Measurements from ENCODE around the gene TP53I11. TPM values are rescaled to one million over a fixed set of nuclear protein-coding genes. Genes with fewer than 3 reads are reported as not detected.

Gene TP53I11
- total RNA-seq, 4 donors from 2014 or later: 58.0 to 91.5 (median 70.6) TPM

- no peaks in the 10 kb centered on the region for H3K27me3 ChIP-seq
- no peaks in the 10 kb centered on the region for H3K9me3 ChIP-seq
- TF ChIP-seq POLR2AphosphoS5 (IDR thresholded peaks at IDR 0.05) (no peak), POLR2A (IDR thresholded peaks at IDR 0.05) (no peak), EP300 (IDR thresholded peaks at IDR 0.05) (no peak), CTCF (IDR thresholded peaks at IDR 0.05) (no peak)
- H3K4me1 ChIP-seq: peaks cover 26% of the 10 kb centered on the region
- no peak overlapping the region for H3K4me3 ChIP-seq
- H3K27ac ChIP-seq: no peak overlapping the region
- DNase-seq (ENCODE audit: low spot score in 2 of 2): peak in 1 of 2 donors; percentile 24
- no peaks in the 10 kb centered on the region for H3K36me3 ChIP-seq
- WGBS: 75% methylated on average over 10 of the region's 10 CpGs
Observed at GRCh38 chr11:44993971-44994704, 43.5 kb upstream of the TP53I11 start.

GRCh38 chr11:44992774-44993173 is 42.1 kb upstream of the TP53I11 start:
- WGBS: 75% methylated on average over 4 of the region's 4 CpGs
- H3K27me3 ChIP-seq: no peaks in the 10 kb centered on the region
- H3K9me3 ChIP-seq: no peaks in the 10 kb centered on the region
- DNase-seq (ENCODE audit: low spot score in 2 of 2): no peak
- H3K27ac ChIP-seq: no peak overlapping the region
- no peak overlapping the region for H3K4me3 ChIP-seq
- TF ChIP-seq EP300 (IDR thresholded peaks at IDR 0.05) (no peak), POLR2AphosphoS5 (IDR thresholded peaks at IDR 0.05) (no peak), POLR2A (IDR thresholded peaks at IDR 0.05) (no peak), CTCF (IDR thresholded peaks at IDR 0.05) (no peak)
- H3K4me1 ChIP-seq: peaks cover 26% of the 10 kb centered on the region
- H3K36me3 ChIP-seq: no peaks in the 10 kb centered on the region

- Histone ChIP-seq H3K36me3 (no peaks in the 10 kb centered on the region), H3K4me1 (peaks cover 29% of the 10 kb centered on the region), H3K4me3 (no peak overlapping the region), H3K9me3 (no peaks in the 10 kb centered on the region), H3K27ac (no peak overlapping the region), H3K27me3 (no peaks in the 10 kb centered on the region)
- TF ChIP-seq EP300 (IDR thresholded peaks at IDR 0.05) (no peak), POLR2A (IDR thresholded peaks at IDR 0.05) (no peak), CTCF (IDR thresholded peaks at IDR 0.05) (no peak), POLR2AphosphoS5 (IDR thresholded peaks at IDR 0.05) (no peak)
- peak in 1 of 2 donors; percentile 27 for DNase-seq (ENCODE audit: low spot score in 2 of 2)
- 17% methylated on average over 1 of the region's 3 CpGs for WGBS
Observed at GRCh38 chr11:44992181-44992582, 41.5 kb upstream of the TP53I11 start.

GRCh38 chr11:44990665-44991064 is 40.0 kb upstream of the TP53I11 start:
- Histone ChIP-seq H3K4me1 (peaks cover 29% of the 10 kb centered on the region), H3K27ac (no peak overlapping the region), H3K36me3 (no peaks in the 10 kb centered on the region), H3K27me3 (no peaks in the 10 kb centered on the region), H3K9me3 (no peaks in the 10 kb centered on the region), H3K4me3 (no peak overlapping the region)
- TF ChIP-seq EP300 (IDR thresholded peaks at IDR 0.05) (no peak), CTCF (IDR thresholded peaks at IDR 0.05) (no peak), POLR2AphosphoS5 (IDR thresholded peaks at IDR 0.05) (no peak), POLR2A (IDR thresholded peaks at IDR 0.05) (no peak)
- 73% methylated on average over 5 of the region's 5 CpGs for WGBS
- peak in 1 of 2 donors; percentile 34 for DNase-seq (ENCODE audit: low spot score in 2 of 2)

GRCh38 chr11:44989831-44990566 is 39.3 kb upstream of the TP53I11 start:
- Histone ChIP-seq H3K4me1 (peaks cover 29% of the 10 kb centered on the region), H3K9me3 (no peaks in the 10 kb centered on the region), H3K27me3 (no peaks in the 10 kb centered on the region), H3K4me3 (no peak overlapping the region), H3K36me3 (no peaks in the 10 kb centered on the region), H3K27ac (no peak overlapping the region)
- 34% methylated on average over 11 of the region's 21 CpGs for WGBS
- peak in 1 of 2 donors; percentile 71 for DNase-seq (ENCODE audit: low spot score in 2 of 2)
- TF ChIP-seq POLR2A (IDR thresholded peaks at IDR 0.05) (no peak), CTCF (IDR thresholded peaks at IDR 0.05) (no peak), POLR2AphosphoS5 (IDR thresholded peaks at IDR 0.05) (no peak), EP300 (IDR thresholded peaks at IDR 0.05) (no peak)

Data from suprapubic skin (tissue), 4 donors.